Astrocyte (in vitro differentiated cells and primary cell): ENCODE measurements around the gene BRD4. TPM values are rescaled to one million over a fixed set of nuclear protein-coding genes. Genes with fewer than 3 reads are reported as not detected.

Source experiments
- DNase-seq: peaks from one replicate; pipeline ENCODE4 v3.0.0-alpha.2; 2010; ENCODE audit warnings: low read depth
- FAIRE-seq: peaks from 2 replicates; lab custom pipeline; 2011; peaks lifted over from hg19 to GRCh38; lab: Jason Lieb, UNC
- H2AFZ ChIP-seq: 2 replicates; pipeline ENCODE4 v1.6.0; 2012; ENCODE audit warnings: low read depth, low read length, inconsistent platforms
- H3K27ac ChIP-seq: 2 replicates; pipeline ENCODE4 v1.5.1; 2011; ENCODE audit warnings: low read depth, low read length, inconsistent platforms
- H3K27me3 ChIP-seq: 2 replicates; pipeline ENCODE4 v1.6.0; 2011; ENCODE audit warnings: low read length, inconsistent platforms; ENCODE audit not compliant: insufficient read depth
- H3K36me3 ChIP-seq: 2 replicates; pipeline ENCODE4 v1.5.1; 2011; ENCODE audit warnings: low read length, inconsistent platforms; ENCODE audit not compliant: insufficient read depth
- H3K4me1 ChIP-seq: 2 replicates; pipeline ENCODE4 v1.5.1; 2011; ENCODE audit warnings: low read length, inconsistent platforms; ENCODE audit not compliant: insufficient read depth
- H3K4me2 ChIP-seq: 2 replicates; pipeline ENCODE4 v1.6.0; 2012; ENCODE audit warnings: low read length, inconsistent platforms
- H3K4me3 ChIP-seq: 2 replicates; pipeline ENCODE4 v1.5.1; 2011; ENCODE audit warnings: low read depth, mild to moderate bottlenecking, low read length, inconsistent platforms; ENCODE audit not compliant: insufficient read depth
- H3K79me2 ChIP-seq: 2 replicates; pipeline ENCODE4 v1.6.0; 2012; ENCODE audit warnings: mild to moderate bottlenecking, low read length, inconsistent platforms; ENCODE audit not compliant: insufficient read depth
- H3K9ac ChIP-seq: 2 replicates; pipeline ENCODE4 v1.6.0; 2012; ENCODE audit warnings: mild to moderate bottlenecking, low read length, inconsistent platforms
- H3K9me3 ChIP-seq: 2 replicates; pipeline ENCODE4 v1.5.1; 2012; ENCODE audit warnings: low read depth, mild to moderate bottlenecking, low read length, inconsistent platforms; ENCODE audit not compliant: insufficient read depth
- H4K20me1 ChIP-seq: 2 replicates; pipeline ENCODE4 v1.6.0; 2012; ENCODE audit warnings: low read length, inconsistent platforms; ENCODE audit not compliant: insufficient read depth
- H3K27ac Mint-ChIP-seq: one replicate; pipeline ENCODE4 v1.8.0; 2021; ENCODE audit warnings: mild to moderate bottlenecking, mixed read lengths; ENCODE audit not compliant: unreplicated experiment
- H3K27me3 Mint-ChIP-seq: one replicate; pipeline ENCODE4 v1.8.0; 2021; ENCODE audit warnings: low read depth, mixed read lengths; ENCODE audit not compliant: unreplicated experiment
- H3K36me3 Mint-ChIP-seq: one replicate; pipeline ENCODE4 v1.8.0; 2021; ENCODE audit warnings: low read depth, mixed read lengths; ENCODE audit not compliant: unreplicated experiment
- H3K4me1 Mint-ChIP-seq: one replicate; pipeline ENCODE4 v1.8.0; 2021; ENCODE audit warnings: low read depth, mixed read lengths; ENCODE audit not compliant: unreplicated experiment
- H3K4me3 Mint-ChIP-seq: one replicate; pipeline ENCODE4 v1.8.0; 2021; ENCODE audit warnings: mild to moderate bottlenecking, moderate library complexity, mixed read lengths; ENCODE audit not compliant: unreplicated experiment
- H3K9me3 Mint-ChIP-seq: one replicate; pipeline ENCODE4 v1.8.0; 2021; ENCODE audit warnings: mild to moderate bottlenecking, mixed read lengths; ENCODE audit not compliant: unreplicated experiment
- CTCF ChIP-seq: IDR thresholded peaks from 2 replicates; pipeline ENCODE4 v1.5.1; 2011; ENCODE audit warnings: low read depth, mild to moderate bottlenecking, inconsistent platforms, low read length, moderate library complexity; ENCODE audit not compliant: insufficient read depth
- EZH2 ChIP-seq: IDR thresholded peaks from 2 replicates; pipeline ENCODE4 v1.6.1; 2012; ENCODE audit warnings: mild to moderate bottlenecking, low read length, inconsistent platforms; ENCODE audit not compliant: insufficient read depth
- total RNA-seq: library from RNA; stranded (reverse); gene quantifications from 2 replicates; pipeline ENCODE4 v1.2.1, GENCODE V29; 2021

The BRD4 gene
- total RNA-seq, 1 donor from 2014 or later = 128 TPM

DNA sequence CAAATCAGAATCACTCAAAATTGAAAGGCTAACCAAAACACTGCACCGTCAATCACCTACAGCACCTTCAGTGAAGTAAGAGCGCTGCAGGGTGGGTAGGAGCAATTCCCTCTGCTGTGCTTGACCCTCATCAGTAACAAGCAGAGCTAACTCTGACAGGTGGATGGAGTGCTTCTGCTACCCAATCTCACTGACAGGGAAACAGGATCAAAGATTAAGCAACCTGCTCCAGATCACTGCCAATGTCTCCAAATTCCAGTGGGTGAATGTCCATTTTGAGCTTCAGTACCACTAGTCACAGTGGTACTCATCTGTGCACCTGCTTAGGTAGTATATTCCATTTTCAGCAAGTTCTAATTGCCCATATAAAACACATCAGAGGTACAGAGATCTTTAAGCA is 25.2 kb downstream of the BRD4 start:
- H3K4me1 ChIP-seq = peaks cover 16% of the 10 kb centered on the region
- H3K9me3 ChIP-seq = peaks cover 2% of the 10 kb centered on the region
- no peak for TF ChIP-seq CTCF
- TF ChIP-seq EZH2 = no peak
- no peak overlapping the region for H3K27ac ChIP-seq
- Mint-ChIP-seq H3K4me1 (peaks cover 23% of the 10 kb centered on the region), H3K27me3 (no peaks in the 10 kb centered on the region), H3K4me3 (no peak overlapping the region), H3K9me3 (peaks cover 3% of the 10 kb centered on the region), H3K36me3 (peaks cover 12% of the 10 kb centered on the region), H3K27ac (no peak overlapping the region)
- FAIRE-seq (no peak), DNase-seq (no peak)
- H3K79me2 ChIP-seq = peaks cover 99% of the 10 kb centered on the region
- H3K27me3 ChIP-seq = no peaks in the 10 kb centered on the region
- no peak overlapping the region for H3K9ac ChIP-seq
- no peak overlapping the region for H2AFZ ChIP-seq
- H4K20me1 ChIP-seq = peaks cover 95% of the 10 kb centered on the region
- H3K4me2 ChIP-seq = no peak overlapping the region
- no peaks in the 10 kb centered on the region for H3K36me3 ChIP-seq
- H3K4me3 ChIP-seq = no peak overlapping the region

- no peak overlapping the region for H3K27ac ChIP-seq
- H3K4me1 ChIP-seq = peaks cover 19% of the 10 kb centered on the region
- no peaks in the 10 kb centered on the region for H3K27me3 Mint-ChIP-seq
- no peak overlapping the region for H3K27ac Mint-ChIP-seq
- H3K36me3 Mint-ChIP-seq = peaks cover 15% of the 10 kb centered on the region
- H3K4me3 Mint-ChIP-seq = no peak overlapping the region
- no peak for TF ChIP-seq EZH2
- TF ChIP-seq CTCF = no peak
- no peak overlapping the region for H2AFZ ChIP-seq
- H3K4me1 Mint-ChIP-seq = peaks cover 29% of the 10 kb centered on the region
- H3K27me3 ChIP-seq = no peaks in the 10 kb centered on the region
- peaks cover 3% of the 10 kb centered on the region for H3K9me3 Mint-ChIP-seq
- FAIRE-seq (no peak), DNase-seq (no peak)
- H3K36me3 ChIP-seq = no peaks in the 10 kb centered on the region
- H3K79me2 ChIP-seq = peaks cover 97% of the 10 kb centered on the region
- H3K9me3 ChIP-seq = peaks cover 2% of the 10 kb centered on the region
- H3K4me3 ChIP-seq = no peak overlapping the region
- H4K20me1 ChIP-seq = peaks cover 92% of the 10 kb centered on the region
- H3K4me2 ChIP-seq = no peak overlapping the region
- no peak overlapping the region for H3K9ac ChIP-seq
Observed at GRCh38 chr19:15305582-15306334, 26.6 kb downstream of the BRD4 start.

DNA sequence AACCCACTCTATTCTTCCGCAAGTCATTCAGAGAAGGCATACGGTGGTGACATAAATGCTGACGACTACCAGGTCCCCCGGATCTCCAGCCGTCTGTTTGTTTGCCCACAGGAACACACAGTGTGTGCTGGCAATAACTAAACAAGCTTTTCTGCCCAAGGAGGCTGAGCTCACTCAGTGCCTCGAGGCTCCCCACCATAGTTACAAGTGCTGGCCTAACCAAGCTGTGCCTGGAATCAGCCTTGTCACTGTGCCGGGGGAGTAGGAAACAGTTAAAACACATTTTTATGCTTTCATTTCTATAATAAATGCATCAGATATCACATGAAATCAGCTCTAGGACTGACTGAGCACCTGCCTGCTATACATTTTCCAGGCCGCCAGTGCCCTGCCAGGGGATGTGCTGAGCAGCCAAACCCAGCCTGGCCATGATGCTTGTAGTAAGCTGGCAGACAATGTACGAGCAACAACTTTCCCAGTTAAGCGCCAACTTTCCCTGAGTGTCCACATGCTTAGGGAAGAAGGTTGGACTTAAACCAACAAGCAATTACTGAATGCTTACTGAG is 28.1 kb downstream of the BRD4 start:
- peak overlapping the region; percentile 8 for H3K27ac ChIP-seq
- peak overlapping the region; percentile 41 for H3K4me2 ChIP-seq
- Mint-ChIP-seq H3K9me3 (peaks cover 3% of the 10 kb centered on the region), H3K4me3 (no peak overlapping the region), H3K36me3 (peaks cover 17% of the 10 kb centered on the region), H3K27me3 (no peaks in the 10 kb centered on the region), H3K27ac (no peak overlapping the region), H3K4me1 (peaks cover 37% of the 10 kb centered on the region)
- FAIRE-seq (no peak), DNase-seq (no peak)
- no peaks in the 10 kb centered on the region for H3K36me3 ChIP-seq
- H4K20me1 ChIP-seq = peaks cover 94% of the 10 kb centered on the region
- no peak overlapping the region for H3K4me3 ChIP-seq
- H3K9me3 ChIP-seq = peaks cover 2% of the 10 kb centered on the region
- TF ChIP-seq CTCF = no peak
- no peak for TF ChIP-seq EZH2
- peaks cover 98% of the 10 kb centered on the region for H3K79me2 ChIP-seq
- no peak overlapping the region for H2AFZ ChIP-seq
- no peaks in the 10 kb centered on the region for H3K27me3 ChIP-seq
- H3K4me1 ChIP-seq = peaks cover 32% of the 10 kb centered on the region
- peak overlapping the region; percentile 5 for H3K9ac ChIP-seq
